Panc1 (cell line): ENCODE results near the gene COMMD1. TPM values are rescaled to one million over a fixed set of nuclear protein-coding genes. Genes with fewer than 3 reads are reported as not detected.

Experiments used
- ATAC-seq: fragments of 200-7000 bp; cut with Tn5 transposase; 2 replicates; pipeline ENCODE4 v1.9.1; 2020; ENCODE audit warnings: mild to moderate bottlenecking, moderate library complexity
- BruUV-seq: library from RNA; stranded (reverse); fragments of 400-500 nt; replicated peaks from 2 replicates; lab custom pipeline; 2021; lab: Mats Ljungman, UMichigan
- CTCF ChIA-PET: fragments of 300-600 bp; sonication (Branson Sonifier 250); formaldehyde crosslinking; loops from one replicate; lab custom pipeline; 2022; ENCODE audit warnings: antibody characterized with exemption; lab: Charles Lee
- POLR2A ChIA-PET: fragments of 300-600 bp; sonication (Branson Sonifier 250); formaldehyde crosslinking; loops from one replicate; lab custom pipeline; 2022; ENCODE audit warnings: antibody characterized with exemption; lab: Charles Lee
- DNase-seq: peaks from one replicate; pipeline ENCODE4 v3.0.0-alpha.2; 2010; ENCODE audit warnings: low read depth, low spot score
- H3K27ac ChIP-seq: 2 replicates; pipeline ENCODE4 v1.5.1; 2011; ENCODE audit warnings: mild to moderate bottlenecking, low read length, inconsistent platforms
- H3K27me3 ChIP-seq: fragments of 200-500 bp; sonication (Bioruptor generic); 2 replicates; pipeline ENCODE4 v1.6.0; 2014; ENCODE audit warnings: low read length, inconsistent platforms; ENCODE audit not compliant: control insufficient read depth, insufficient read depth
- H3K36me3 ChIP-seq: fragments of 200-500 bp; sonication (Bioruptor generic); 2 replicates; pipeline ENCODE4 v1.5.1; 2014; ENCODE audit warnings: inconsistent platforms, mild to moderate bottlenecking, low read length, moderate library complexity; ENCODE audit not compliant: control insufficient read depth, insufficient read depth
- H3K4me1 ChIP-seq: 2 replicates; pipeline ENCODE4 v1.5.1; 2011; ENCODE audit warnings: inconsistent platforms, mild to moderate bottlenecking, low read length, moderate library complexity; ENCODE audit not compliant: control insufficient read depth, insufficient read depth
- H3K4me3 ChIP-seq, 2 experiments: 2 replicates each; pipeline ENCODE4 v1.5.1; 2011 to 2012; ENCODE audit warnings: low read depth in 2 of 2, low read length in 2 of 2, mild to moderate bottlenecking in 2 of 2, inconsistent platforms in 1 of 2, moderate library complexity in 1 of 2
- H3K9me3 ChIP-seq: fragments of 200-500 bp; sonication (Bioruptor generic); 2 replicates; pipeline ENCODE4 v1.5.1; 2014; ENCODE audit warnings: low read depth, mild to moderate bottlenecking, inconsistent platforms, low read length, moderate library complexity; ENCODE audit not compliant: control insufficient read depth, insufficient read depth
- POLR2AphosphoS5 ChIP-seq: IDR thresholded peaks from 2 replicates; pipeline ENCODE4 v1.6.1; 2012; ENCODE audit warnings: mild to moderate bottlenecking, low read depth, low read length, moderate library complexity
- SIN3A ChIP-seq: IDR thresholded peaks from 2 replicates; pipeline ENCODE4 v1.6.1; 2012; ENCODE audit warnings: low read depth, mild to moderate bottlenecking, low read length, moderate library complexity, borderline replicate concordance; ENCODE audit not compliant: insufficient read depth
- TCF7L2 ChIP-seq: IDR thresholded peaks from 2 replicates; pipeline ENCODE4 v1.6.1; 2011; ENCODE audit warnings: mild to moderate bottlenecking, low read depth, low read length, inconsistent platforms
- in situ Hi-C: cut with HindIII; loops from 2 replicates; pipeline ENCODE4 v1.10.0; 2016; ENCODE audit warnings: low sequenced_read_pairs, low pct_unique_long_range_greater_than_20kb
- intact Hi-C: fragments of 100-400 bp; cut with micrococcal nuclease; formaldehyde crosslinking; loops from one replicate; pipeline ENCODE4 v1.10.0; 2022; ENCODE audit not compliant: unreplicated experiment
- total RNA-seq: library from RNA; stranded (reverse); gene quantifications from one replicate; pipeline ENCODE4 v1.2.1, GENCODE V29; 2021; ENCODE audit not compliant: unreplicated experiment
- TF ChIP-seq, protein P1 (sequence below), 2 experiments: IDR thresholded peaks; 2 replicates each; pipeline ENCODE4 v1.6.1; 2011 to 2012; ENCODE audit warnings: low read depth in 2 of 2, control low read depth in 1 of 2, low read length in 1 of 2, mild to moderate bottlenecking in 1 of 2, moderate library complexity in 1 of 2; ENCODE audit not compliant: insufficient read depth in 1 of 2
- TF ChIP-seq, protein P2 (sequence below): fragments of 450-650 bp; IDR thresholded peaks from 2 replicates; pipeline ENCODE4 v1.5.1; 2017; ENCODE audit warnings: mild to moderate bottlenecking

Gene COMMD1
- total RNA-seq, 1 experiment from 2014 or later, result 40.3 TPM

DNA sequence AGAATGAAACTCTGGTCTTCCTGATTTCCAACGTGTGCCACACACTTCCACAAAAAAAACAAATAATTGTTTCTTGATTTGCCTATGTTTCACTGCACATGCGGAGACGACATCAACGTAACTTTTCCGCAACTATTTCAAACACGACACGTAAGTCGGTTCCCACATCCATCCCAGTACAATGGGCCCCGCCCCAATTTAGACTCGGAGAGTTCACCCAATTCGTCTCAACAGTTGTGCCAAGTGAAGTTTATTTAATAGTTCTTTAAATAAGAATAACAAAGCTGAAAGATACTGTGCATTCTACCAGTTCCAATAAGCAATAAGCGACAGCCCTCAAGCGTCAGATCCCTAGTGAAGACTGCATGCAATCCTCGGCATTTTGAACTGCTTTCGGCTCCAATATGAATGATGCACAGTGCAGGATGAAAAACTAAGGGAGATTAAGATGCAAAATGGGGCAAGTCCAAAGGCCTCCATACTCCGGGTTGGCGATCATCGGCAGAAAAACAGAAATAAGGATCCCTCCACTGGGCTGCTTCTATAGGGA, 17.7 kb upstream of the COMMD1 start:
- peak overlapping the region; percentile 99 for H3K27ac ChIP-seq
- H3K36me3 ChIP-seq, result peaks cover 19% of the 10 kb centered on the region
- H3K27me3 ChIP-seq, result no peaks in the 10 kb centered on the region
- ChIA-PET POLR2A (interaction anchor here (0.6 kb wide), 1 partner anchor 16 kb away, joined by 5 read pairs; no protein-coding TSS in a partner anchor), CTCF (no interaction called here)
- intact Hi-C loops (no loop called here), in situ Hi-C loops (no loop called here)
- no peaks in the 10 kb centered on the region for H3K9me3 ChIP-seq
- TF ChIP-seq POLR2AphosphoS5, result no peak
- TF ChIP-seq, protein P1, sequence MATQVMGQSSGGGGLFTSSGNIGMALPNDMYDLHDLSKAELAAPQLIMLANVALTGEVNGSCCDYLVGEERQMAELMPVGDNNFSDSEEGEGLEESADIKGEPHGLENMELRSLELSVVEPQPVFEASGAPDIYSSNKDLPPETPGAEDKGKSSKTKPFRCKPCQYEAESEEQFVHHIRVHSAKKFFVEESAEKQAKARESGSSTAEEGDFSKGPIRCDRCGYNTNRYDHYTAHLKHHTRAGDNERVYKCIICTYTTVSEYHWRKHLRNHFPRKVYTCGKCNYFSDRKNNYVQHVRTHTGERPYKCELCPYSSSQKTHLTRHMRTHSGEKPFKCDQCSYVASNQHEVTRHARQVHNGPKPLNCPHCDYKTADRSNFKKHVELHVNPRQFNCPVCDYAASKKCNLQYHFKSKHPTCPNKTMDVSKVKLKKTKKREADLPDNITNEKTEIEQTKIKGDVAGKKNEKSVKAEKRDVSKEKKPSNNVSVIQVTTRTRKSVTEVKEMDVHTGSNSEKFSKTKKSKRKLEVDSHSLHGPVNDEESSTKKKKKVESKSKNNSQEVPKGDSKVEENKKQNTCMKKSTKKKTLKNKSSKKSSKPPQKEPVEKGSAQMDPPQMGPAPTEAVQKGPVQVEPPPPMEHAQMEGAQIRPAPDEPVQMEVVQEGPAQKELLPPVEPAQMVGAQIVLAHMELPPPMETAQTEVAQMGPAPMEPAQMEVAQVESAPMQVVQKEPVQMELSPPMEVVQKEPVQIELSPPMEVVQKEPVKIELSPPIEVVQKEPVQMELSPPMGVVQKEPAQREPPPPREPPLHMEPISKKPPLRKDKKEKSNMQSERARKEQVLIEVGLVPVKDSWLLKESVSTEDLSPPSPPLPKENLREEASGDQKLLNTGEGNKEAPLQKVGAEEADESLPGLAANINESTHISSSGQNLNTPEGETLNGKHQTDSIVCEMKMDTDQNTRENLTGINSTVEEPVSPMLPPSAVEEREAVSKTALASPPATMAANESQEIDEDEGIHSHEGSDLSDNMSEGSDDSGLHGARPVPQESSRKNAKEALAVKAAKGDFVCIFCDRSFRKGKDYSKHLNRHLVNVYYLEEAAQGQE (IDR thresholded peaks at IDR 0.05; ENCODE audit: insufficient read depth in 1 of 2, low read depth in 2 of 2, low read length in 1 of 2), result no peak
- TF ChIP-seq SIN3A, result no peak
- TF ChIP-seq, protein P2, sequence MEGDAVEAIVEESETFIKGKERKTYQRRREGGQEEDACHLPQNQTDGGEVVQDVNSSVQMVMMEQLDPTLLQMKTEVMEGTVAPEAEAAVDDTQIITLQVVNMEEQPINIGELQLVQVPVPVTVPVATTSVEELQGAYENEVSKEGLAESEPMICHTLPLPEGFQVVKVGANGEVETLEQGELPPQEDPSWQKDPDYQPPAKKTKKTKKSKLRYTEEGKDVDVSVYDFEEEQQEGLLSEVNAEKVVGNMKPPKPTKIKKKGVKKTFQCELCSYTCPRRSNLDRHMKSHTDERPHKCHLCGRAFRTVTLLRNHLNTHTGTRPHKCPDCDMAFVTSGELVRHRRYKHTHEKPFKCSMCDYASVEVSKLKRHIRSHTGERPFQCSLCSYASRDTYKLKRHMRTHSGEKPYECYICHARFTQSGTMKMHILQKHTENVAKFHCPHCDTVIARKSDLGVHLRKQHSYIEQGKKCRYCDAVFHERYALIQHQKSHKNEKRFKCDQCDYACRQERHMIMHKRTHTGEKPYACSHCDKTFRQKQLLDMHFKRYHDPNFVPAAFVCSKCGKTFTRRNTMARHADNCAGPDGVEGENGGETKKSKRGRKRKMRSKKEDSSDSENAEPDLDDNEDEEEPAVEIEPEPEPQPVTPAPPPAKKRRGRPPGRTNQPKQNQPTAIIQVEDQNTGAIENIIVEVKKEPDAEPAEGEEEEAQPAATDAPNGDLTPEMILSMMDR, result no peak
- TF ChIP-seq TCF7L2, result no peak
- no peak for ATAC-seq
- peak overlapping the region; percentile 94 to 100 for H3K4me3 ChIP-seq
- H3K4me1 ChIP-seq, result peaks cover 8% of the 10 kb centered on the region
- no peak for DNase-seq
- BruUV-seq, result no TSS peak

DNA sequence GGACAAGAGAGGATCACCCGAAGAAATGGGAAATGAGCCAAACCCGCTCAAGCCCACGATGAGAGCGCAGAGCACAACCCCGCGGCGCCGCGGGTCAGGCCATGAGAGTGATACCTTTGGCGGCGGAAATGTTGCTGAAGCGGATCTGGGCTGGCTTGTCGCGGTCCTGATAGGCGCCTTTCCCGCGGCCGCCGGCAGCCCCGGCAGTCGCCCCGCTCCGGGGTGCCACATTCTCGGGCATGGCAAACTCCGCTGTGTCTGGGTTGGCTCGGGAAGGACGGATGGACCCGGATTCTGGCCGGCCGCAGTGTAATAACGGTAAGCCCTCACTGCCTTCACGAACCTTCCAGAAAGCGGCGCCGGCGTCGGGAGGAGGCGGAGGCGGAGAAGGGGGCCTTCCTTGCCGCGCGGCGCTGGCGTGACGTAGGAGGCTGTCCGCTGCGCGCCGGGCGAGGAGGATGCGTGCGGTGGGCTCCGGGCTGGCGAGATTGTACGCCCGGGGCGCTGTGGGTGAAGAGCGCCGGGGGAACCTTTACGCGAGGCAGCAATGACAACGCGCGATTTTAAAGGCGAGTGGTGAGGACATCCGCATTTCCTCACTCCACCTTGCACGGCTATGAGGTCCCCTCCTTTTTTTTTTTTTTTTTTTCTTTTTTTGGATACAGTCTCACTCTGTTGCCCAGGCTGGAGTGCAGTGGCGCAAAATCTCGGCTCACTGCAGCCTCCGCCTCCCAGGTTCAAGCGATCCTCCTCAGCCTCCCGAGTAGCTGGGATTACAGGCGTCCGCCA, 17.0 kb upstream of the COMMD1 start, which contains the start of gene CCT4:
TSS of gene CCT4 (minus strand) at position 390 of the 789 bp plus-strand sequence. CDS start at position 241, 149 bp downstream.
- in situ Hi-C loops, result no loop called here
- peak; percentile 51 for DNase-seq
- Histone ChIP-seq H3K27me3 (no peaks in the 10 kb centered on the region), H3K4me3 (peak within 1 kb of the TSS; percentile 94 to 100), H3K27ac (peak within 1 kb of the TSS; percentile 99), H3K36me3 (peaks cover 15% of the 10 kb centered on the region), H3K4me1 (peaks cover 8% of the 10 kb centered on the region), H3K9me3 (no peaks in the 10 kb centered on the region)
- TF ChIP-seq POLR2AphosphoS5, result peak; percentile 99
- 0 out of 2 replicates have a peak, but pooled peaks have one; percentile 93 for TF ChIP-seq SIN3A
- TF ChIP-seq TCF7L2, result no peak; the same call in 1 of the 2 replicates
- TF ChIP-seq, protein P2, result no peak
- TF ChIP-seq, protein P1 (IDR thresholded peaks at IDR 0.05; ENCODE audit: insufficient read depth in 1 of 2, low read depth in 2 of 2, low read length in 1 of 2), result 0 out of 4 replicates have a peak, but pooled peaks have one; percentile 4 to 47
- no TSS peak for BruUV-seq
- intact Hi-C loops, result no loop called here
- ChIA-PET CTCF (no interaction called here), POLR2A (interaction anchor here (0.6 kb wide), 1 partner anchor 120 kb away, joined by 3 read pairs; no protein-coding TSS in a partner anchor)
- ATAC-seq, result peak; percentile 91
